RWPE1 (cell line): Measurements from ENCODE around the gene USP20.
A peak's percentile ranks its signal among the peaks of the same experiment; 100 is the strongest.

Experiments
- CTCF ChIA-PET: fragments of 350-600 bp; sonication (Branson Sonifier 250); formaldehyde crosslinking; extraction: SDS; loops from one replicate; lab custom pipeline; 2021; lab: Yijun Ruan, JAX
- POLR2A ChIA-PET: fragments of 400-600 bp; formaldehyde crosslinking; extraction: SDS; loops from one replicate; lab custom pipeline; 2020; ENCODE audit warnings: antibody characterized with exemption; ENCODE audit not compliant: low non-redundant PET; lab: Yijun Ruan, JAX
- DNase-seq: peaks from one replicate; pipeline ENCODE4 v3.0.0; 2012; ENCODE audit warnings: low spot score
- H3K27ac ChIP-seq: fragments of 450-650 bp; 2 replicates; pipeline ENCODE4 v1.5.1; 2017
- TF ChIP-seq, protein P1 (sequence below): fragments of 450-650 bp; conservative IDR thresholded peaks from 2 replicates; pipeline ENCODE4 v1.5.1; 2017; ENCODE audit warnings: low read depth, mild to moderate bottlenecking

The USP20 gene

DNA sequence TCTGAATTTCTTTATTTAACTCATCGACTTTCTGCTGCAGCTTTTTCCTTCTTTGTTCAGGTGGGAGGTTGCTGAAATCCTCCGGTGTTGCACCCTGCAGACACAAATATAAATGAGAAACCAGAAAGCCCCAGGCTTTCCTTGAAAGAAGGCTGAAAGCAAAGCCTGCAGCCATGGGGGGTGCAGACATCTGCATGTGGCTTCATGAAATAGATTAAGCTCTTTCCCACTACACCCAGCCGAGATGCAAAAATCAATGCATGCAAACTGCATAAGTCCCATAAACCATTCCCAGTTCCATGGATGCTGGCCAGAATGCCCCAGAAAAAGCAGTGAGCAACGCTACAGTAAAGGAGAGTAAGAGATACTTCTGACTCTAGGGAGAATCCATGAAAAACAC, 73.6 kb downstream of the USP20 start:
- no peak overlapping the region for H3K27ac ChIP-seq
- TF ChIP-seq, protein P1, sequence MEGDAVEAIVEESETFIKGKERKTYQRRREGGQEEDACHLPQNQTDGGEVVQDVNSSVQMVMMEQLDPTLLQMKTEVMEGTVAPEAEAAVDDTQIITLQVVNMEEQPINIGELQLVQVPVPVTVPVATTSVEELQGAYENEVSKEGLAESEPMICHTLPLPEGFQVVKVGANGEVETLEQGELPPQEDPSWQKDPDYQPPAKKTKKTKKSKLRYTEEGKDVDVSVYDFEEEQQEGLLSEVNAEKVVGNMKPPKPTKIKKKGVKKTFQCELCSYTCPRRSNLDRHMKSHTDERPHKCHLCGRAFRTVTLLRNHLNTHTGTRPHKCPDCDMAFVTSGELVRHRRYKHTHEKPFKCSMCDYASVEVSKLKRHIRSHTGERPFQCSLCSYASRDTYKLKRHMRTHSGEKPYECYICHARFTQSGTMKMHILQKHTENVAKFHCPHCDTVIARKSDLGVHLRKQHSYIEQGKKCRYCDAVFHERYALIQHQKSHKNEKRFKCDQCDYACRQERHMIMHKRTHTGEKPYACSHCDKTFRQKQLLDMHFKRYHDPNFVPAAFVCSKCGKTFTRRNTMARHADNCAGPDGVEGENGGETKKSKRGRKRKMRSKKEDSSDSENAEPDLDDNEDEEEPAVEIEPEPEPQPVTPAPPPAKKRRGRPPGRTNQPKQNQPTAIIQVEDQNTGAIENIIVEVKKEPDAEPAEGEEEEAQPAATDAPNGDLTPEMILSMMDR, result no peak
- ChIA-PET CTCF (interaction anchor here (0.6 to 1.4 kb wide), 2 partner anchors 24 to 470 kb away, joined by 3 to 6 read pairs; no protein-coding TSS in a partner anchor), POLR2A (no interaction called here)
- DNase-seq, result no peak

DNA sequence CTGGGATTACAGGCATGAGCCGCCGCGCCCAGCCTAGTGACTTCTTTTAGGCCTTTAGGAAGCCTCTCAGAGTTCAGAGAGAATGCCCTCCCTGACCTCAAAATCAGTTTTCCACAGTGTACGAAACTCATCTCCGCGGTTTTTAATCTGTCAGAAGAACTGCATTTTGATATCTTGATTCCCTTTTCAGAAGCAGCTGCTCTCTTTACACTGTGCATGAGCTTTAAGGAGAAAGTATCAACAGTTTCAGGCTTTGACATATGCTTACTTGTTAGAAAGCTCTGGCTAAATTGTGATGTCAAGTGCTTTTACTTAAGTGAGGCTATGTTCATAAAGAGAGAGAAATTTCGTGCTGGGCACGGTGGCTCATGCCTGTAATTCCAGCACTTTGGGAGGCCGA, 74.6 kb downstream of the USP20 start:
- CTCF ChIA-PET, result interaction anchor here (0.6 to 1.4 kb wide), 2 partner anchors 25 to 704 kb away, joined by 3 to 6 read pairs; no protein-coding TSS in a partner anchor
- TF ChIP-seq, protein P1, result no peak
- POLR2A ChIA-PET, result no interaction called here
- peak overlapping the region; percentile 64 for H3K27ac ChIP-seq
- no peak for DNase-seq

DNA sequence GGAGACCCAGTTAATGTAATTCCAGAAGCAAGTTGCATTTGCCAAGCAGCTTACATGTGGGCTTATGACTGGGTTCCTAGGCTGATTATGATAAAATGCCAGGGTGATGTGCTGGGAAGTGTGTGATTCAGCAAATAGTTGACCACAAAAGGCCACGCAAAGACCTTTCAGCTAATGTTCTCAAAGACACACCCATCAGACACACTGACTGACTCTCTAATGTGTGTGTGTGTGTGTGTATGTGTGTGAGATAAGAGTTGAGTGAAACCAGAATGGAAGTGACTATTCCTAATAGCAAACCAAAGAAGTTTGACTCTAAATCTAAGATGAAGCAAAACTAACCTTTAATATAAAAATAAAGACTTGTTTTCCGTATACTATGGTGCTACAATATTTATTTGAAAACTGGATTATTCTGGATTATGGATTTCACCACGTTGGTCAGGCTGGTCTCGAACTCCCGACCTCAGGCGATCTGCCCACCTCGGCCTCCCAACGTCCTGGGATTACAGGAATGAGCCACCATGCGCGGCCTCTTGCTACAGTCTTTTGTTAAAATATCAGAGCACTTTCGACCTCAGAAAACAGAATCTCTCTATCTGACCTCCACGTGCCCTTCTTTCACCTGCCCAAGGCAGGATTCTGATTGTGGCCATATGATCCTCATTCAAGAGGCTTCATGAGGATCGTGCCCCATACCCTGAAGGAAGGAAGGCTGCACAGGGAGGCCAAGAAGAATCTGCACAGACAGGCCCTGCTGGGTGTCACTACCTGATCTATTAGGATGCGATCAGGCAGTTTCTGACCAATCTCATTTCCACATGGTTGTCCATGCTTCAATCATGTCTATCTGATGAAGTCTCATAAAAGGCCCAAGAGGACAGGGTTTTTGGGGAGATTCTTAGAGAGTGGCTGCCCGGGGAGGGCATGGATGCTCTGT, 75.6 kb downstream of the USP20 start:
- CTCF ChIA-PET, result interaction anchor here (1.0 kb wide), 1 partner anchor 26 kb away, joined by 3 read pairs; no protein-coding TSS in a partner anchor
- peak overlapping the region; percentile 64 for H3K27ac ChIP-seq
- peak; percentile 98 for DNase-seq
- POLR2A ChIA-PET, result interaction anchor here (0.6 kb wide), 1 partner anchor 1493 kb away, joined by 4 read pairs; no protein-coding TSS in a partner anchor
- TF ChIP-seq, protein P1, result no peak

DNA sequence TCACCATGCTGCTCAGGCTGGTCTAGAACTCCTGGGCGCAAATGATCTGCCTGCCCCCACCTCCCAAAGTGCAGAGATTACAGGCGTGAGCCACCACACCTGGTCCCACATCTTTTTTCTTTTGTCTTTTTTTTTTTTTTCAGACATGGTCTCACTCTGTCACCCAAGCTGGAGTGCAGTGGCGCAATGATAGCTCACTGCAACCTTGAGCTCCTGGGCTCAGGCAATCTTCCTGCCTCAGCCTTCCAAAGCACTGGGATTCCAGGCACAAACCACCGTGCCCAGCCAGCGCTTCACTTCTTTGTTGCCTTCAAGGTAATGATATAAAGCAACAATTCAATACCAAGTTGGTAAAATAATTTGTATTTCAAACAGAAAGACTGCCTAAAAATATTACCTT, 78.8 kb downstream of the USP20 start:
- CTCF ChIA-PET, result interaction anchor here (0.6 to 1.3 kb wide), 2 partner anchors 31 to 323 kb away, joined by 4 to 5 read pairs; no protein-coding TSS in a partner anchor
- DNase-seq, result no peak
- no peak overlapping the region for H3K27ac ChIP-seq
- TF ChIP-seq, protein P1, result no peak
- POLR2A ChIA-PET, result no interaction called here

DNA sequence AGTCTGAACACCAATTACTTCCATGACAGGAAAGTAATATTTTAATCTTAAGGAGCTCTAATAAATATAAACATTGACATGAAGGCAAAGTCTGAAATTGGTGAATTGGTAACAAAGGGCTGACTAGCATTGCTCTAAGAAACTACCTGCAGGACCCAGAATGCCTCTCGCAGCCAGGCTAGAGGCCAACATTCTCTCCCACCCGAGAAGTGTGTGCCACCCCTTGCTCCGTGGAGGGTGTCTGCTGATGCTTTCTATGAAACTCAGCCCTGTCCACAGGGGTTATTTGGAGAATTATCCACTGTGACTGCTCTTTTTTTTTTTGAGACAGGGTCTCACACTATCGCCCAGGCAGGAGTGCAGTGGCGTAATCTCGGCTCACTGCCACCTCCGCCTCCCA, 81.4 kb downstream of the USP20 start:
- no peak overlapping the region for H3K27ac ChIP-seq
- POLR2A ChIA-PET, result interaction anchor here (0.6 kb wide), 1 partner anchor 10 kb away, joined by 3 read pairs; no protein-coding TSS in a partner anchor
- DNase-seq, result no peak
- TF ChIP-seq, protein P1, result no peak
- CTCF ChIA-PET, result no interaction called here

DNA sequence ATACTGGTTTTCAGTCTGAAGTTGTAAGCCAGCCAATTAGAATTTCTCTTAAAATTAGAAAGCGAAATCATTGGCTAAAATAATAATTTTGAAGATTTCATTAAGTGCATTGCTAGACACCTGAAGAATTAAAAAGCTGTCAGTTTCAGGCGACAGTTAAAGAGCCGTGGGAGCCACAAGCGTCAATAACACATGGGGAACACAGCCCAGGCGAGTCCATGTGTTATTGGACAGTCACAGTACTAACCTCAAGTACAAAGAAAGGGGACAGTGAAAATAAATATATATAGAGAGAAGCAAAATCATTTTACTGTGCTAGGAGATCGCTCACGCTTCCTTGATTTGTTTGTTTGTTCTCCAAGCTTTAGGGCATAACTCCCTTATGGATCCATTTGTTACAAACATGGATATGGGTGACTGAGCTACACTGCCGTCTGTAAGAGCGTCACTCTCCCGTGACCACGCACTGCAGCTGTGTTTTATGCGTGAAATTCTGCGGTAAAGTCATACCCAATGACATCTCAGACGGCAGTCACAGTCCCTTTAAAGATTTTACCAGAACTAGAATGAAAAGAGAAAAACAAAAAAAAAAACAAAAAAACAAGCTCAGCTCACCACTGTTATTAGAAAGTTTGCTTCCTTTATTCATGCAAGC, 83.2 kb downstream of the USP20 start:
- H3K27ac ChIP-seq, result no peak overlapping the region
- ChIA-PET CTCF (interaction anchor here (0.5 to 0.9 kb wide), 2 partner anchors 33 to 48 kb away, joined by 4 to 10 read pairs; no protein-coding TSS in a partner anchor), POLR2A (interaction anchor here (0.6 kb wide), 1 partner anchor 129 kb away, joined by 10 read pairs; no protein-coding TSS in a partner anchor)
- TF ChIP-seq, protein P1, result no peak
- DNase-seq, result no peak
